ENCODE data around the gene BSPRY.

BSPRY gene

DNA sequence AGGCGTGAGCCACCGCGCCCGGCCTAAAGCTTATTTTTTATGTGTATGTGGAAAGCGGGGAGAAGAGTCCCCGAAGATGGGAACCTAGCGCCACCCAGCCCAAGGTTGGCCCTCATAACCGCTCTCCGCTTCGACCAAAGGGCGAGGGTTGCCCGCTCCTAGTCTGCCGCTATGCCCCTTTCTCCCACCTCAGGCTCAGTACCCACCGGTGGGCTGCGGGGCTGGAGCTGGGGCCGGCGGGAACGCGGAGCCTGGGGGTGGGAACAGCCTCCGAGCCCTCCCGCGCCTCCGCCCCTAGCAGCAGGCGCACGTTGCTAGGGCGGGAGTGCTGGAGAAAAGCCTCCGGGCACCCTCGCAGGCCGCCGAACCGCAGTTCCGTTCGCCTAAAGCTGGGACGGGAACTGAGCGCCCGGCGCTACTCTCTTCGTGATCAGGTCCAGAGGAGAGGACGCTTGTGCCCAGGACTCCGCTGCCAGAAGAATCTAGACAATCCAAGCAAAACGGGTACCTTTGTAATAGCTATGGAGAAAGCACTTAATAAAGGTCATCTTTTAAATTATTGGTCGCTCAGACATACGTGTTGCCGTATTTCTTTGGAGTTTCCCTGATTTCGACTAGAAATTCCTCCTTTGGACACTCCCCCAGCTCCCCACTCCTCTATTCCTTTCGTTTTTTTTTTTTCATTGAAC lies 9.2 kb upstream of the BSPRY start, which contains the start of gene WDR31:
Gene WDR31 (minus strand): TSS at position 265 of the 689 bp plus-strand sequence. CDS start 8,253 bp downstream, outside the sequence.
- no peaks in the 10 kb centered on the region for H4K20me1 ChIP-seq
- TF ChIP-seq Cebpa-rat (IDR thresholded peaks at IDR 0.05): no peak
- peak within 1 kb of the TSS; percentile 88 for H3K4me2 ChIP-seq
- peak within 1 kb of the TSS; percentile 36 for H3K27ac ChIP-seq
- no peaks in the 10 kb centered on the region for H3K36me3 ChIP-seq
- no peaks in the 10 kb centered on the region for H3K27me3 ChIP-seq
- H3K4me1 ChIP-seq: peaks cover 27% of the 10 kb centered on the region
- no peaks in the 10 kb centered on the region for H3K9me3 ChIP-seq
- peak within 1 kb of the TSS; percentile 74 for H3K9ac ChIP-seq
- peak within 1 kb of the TSS; percentile 76 for H3K4me3 ChIP-seq

DNA sequence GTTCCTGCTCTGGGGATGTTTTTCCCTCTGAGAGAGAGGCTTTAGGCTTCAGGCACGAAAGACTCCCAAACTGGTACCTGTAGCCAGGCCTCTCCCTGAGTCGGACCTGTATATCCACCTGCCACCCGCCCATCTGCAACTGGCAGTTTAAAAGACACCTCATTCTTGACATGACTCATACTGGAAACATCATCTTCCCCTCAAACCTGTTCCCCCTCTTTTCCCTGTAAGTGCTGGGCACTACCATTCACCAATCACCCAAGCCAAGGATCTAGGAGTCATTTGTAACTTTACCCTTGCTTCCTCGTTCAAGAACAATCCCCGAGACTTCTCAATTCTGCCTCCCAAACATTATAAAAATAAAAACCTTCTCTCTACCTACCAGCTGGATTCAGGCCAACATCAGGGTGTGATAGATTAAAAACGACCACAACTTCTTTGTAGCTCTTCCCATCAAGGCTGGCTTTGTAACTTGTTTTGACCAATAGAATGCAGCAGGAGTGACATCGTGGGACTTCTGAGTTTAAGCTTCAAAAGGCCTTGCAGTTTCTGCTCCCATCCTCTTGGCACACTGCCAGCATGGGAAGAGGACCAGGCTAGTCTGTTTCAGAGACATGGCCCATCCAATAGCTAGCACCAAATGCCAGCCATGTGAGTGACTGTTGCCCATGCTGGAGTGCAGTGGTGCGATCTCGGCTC lies 7.5 kb upstream of the BSPRY start:
- Histone ChIP-seq H3K9ac (no peak overlapping the region), H3K4me3 (no peak overlapping the region), H3K4me1 (peaks cover 27% of the 10 kb centered on the region), H3K27ac (no peak overlapping the region), H4K20me1 (no peaks in the 10 kb centered on the region), H3K27me3 (no peaks in the 10 kb centered on the region), H3K9me3 (no peaks in the 10 kb centered on the region), H3K36me3 (no peaks in the 10 kb centered on the region), H3K4me2 (no peak overlapping the region)
- no peak for TF ChIP-seq Cebpa-rat (IDR thresholded peaks at IDR 0.05)

DNA sequence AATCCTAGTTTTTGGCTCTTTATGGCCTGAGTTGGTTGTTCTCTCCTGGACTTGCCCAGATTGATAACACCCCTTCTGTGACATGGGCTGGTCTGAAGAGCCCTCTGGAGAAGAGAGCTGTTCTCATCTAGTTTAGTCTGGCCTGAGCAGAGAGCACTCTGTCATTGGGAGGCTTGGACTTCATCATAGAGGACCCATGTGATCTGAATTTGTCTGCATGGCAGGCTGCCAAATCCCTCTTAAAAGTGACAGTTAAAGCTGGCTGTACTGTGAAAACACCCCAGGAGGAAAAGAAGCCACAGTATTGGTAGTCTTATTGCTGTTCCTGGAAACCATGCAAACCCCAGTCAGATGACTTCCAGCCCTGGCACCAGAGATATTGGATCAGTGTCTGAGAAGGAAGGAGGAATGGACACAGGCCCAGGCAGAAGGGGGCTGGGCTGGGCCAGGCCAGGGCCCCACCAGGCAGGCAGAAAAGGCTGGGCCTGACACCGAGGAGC lies 5.6 kb upstream of the BSPRY start:
- Histone ChIP-seq H3K4me3 (no peak overlapping the region), H4K20me1 (no peaks in the 10 kb centered on the region), H3K36me3 (no peaks in the 10 kb centered on the region), H3K4me1 (peaks cover 27% of the 10 kb centered on the region), H3K27me3 (peaks cover under 1% of the 10 kb centered on the region; the same call in 1 of the 2 replicates), H3K9ac (no peak overlapping the region), H3K9me3 (no peaks in the 10 kb centered on the region), H3K27ac (peak overlapping the region; percentile 50), H3K4me2 (peak overlapping the region; percentile 41)
- TF ChIP-seq Cebpa-rat (IDR thresholded peaks at IDR 0.05): no peak

DNA sequence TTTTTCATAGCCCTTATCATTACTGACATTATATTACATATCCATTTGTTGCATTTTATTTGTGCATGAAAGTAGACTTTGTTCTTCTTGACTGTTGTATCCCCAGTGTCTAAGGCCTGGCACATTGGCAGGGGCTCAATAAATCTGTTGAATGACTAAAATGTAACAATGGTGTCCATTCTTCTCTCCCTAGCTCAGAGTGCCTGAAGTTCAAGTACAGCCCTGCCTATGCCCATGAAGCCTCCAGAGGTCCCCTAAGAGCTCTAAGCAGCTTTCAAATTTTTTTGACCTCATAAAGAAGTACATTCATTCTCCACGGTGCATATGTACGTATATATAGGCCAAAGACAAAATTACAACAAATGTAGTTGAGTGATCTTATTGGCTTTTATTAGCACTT lies 4.2 kb upstream of the BSPRY start:
- Histone ChIP-seq H4K20me1 (no peaks in the 10 kb centered on the region), H3K4me1 (peaks cover 24% of the 10 kb centered on the region), H3K27ac (no peak overlapping the region), H3K27me3 (peaks cover 15% of the 10 kb centered on the region), H3K4me2 (no peak overlapping the region), H3K36me3 (no peaks in the 10 kb centered on the region), H3K4me3 (no peak overlapping the region), H3K9ac (no peak overlapping the region), H3K9me3 (no peaks in the 10 kb centered on the region)
- no peak for TF ChIP-seq Cebpa-rat (IDR thresholded peaks at IDR 0.05)

DNA sequence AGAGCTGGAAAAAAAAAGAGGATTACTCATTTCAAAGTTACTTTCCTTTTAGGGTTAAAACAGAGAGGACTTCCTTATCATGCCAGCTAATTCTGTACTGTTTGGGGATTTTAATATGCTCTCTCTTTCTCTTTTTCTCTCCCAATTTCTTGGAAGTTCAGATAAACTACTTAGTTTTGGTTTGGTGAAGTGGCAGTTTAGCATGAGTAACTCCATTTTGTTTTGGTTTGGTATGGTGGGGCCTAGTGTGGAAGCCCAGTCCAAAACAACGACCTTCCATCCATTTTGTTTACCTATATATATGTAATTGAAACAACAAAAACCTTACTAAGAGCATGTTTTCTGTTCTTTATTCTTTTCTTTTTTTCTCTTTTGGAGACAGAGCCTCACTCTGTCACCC lies 3.7 kb upstream of the BSPRY start:
- Histone ChIP-seq H3K4me2 (no peak overlapping the region), H3K9me3 (no peaks in the 10 kb centered on the region), H3K9ac (no peak overlapping the region), H4K20me1 (no peaks in the 10 kb centered on the region), H3K27me3 (peaks cover 20% of the 10 kb centered on the region), H3K4me1 (peaks cover 25% of the 10 kb centered on the region), H3K4me3 (no peak overlapping the region), H3K36me3 (no peaks in the 10 kb centered on the region), H3K27ac (no peak overlapping the region)
- TF ChIP-seq Cebpa-rat (IDR thresholded peaks at IDR 0.05): no peak

DNA sequence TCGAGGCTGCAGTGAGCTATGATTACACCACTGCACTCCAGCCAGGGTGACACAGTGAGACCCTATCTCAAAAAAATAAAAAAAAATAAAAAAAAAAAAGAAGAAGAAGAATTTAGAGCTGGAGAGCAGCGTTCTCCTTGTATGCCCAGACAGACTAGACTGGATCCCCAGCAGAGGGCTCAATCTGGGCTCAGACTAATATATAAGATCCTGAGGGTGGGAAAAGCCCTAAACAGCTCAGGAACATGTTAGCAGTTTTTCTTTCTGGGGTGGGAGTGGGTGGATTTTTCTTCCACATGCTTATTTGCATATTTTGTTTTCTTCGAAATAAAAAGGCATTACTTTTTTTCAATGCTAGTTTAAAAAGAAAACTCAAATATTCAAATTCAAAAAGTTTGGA lies 904 bp upstream of the BSPRY start:
- Histone ChIP-seq H3K9me3 (no peaks in the 10 kb centered on the region), H3K4me1 (peaks cover 40% of the 10 kb centered on the region), H3K9ac (no peak overlapping the region), H3K4me2 (no peak overlapping the region), H3K27me3 (peaks cover 20% of the 10 kb centered on the region), H4K20me1 (no peaks in the 10 kb centered on the region), H3K27ac (no peak overlapping the region), H3K4me3 (no peak overlapping the region), H3K36me3 (no peaks in the 10 kb centered on the region)
- TF ChIP-seq Cebpa-rat (IDR thresholded peaks at IDR 0.05): no peak

DNA sequence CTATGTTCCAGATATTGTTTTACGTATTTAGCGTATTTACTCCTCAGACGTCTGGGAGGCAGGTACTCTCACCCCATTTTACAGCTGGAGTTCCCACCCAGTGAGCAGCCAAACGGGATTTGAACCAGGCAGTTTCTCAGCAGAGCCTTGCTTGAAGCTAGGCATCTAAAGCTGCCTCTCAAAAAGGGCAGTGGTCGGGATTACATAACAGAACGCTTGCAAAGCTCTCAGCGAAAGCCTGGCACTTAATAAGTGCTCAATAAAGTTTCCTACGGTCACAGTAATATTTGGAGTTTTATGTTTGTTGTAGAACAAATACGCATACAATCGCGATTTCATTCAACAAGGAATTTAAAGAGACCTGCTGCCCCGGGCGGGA lies 286 bp upstream of the BSPRY start:
- H3K36me3 ChIP-seq: no peaks in the 10 kb centered on the region
- H3K4me2 ChIP-seq: peak overlapping the region; percentile 85
- H3K27me3 ChIP-seq: peaks cover 20% of the 10 kb centered on the region
- no peak for TF ChIP-seq Cebpa-rat (IDR thresholded peaks at IDR 0.05)
- H3K27ac ChIP-seq: no peak overlapping the region
- H3K9ac ChIP-seq: no peak overlapping the region
- no peaks in the 10 kb centered on the region for H4K20me1 ChIP-seq
- no peaks in the 10 kb centered on the region for H3K9me3 ChIP-seq
- H3K4me3 ChIP-seq: peak overlapping the region; percentile 79
- H3K4me1 ChIP-seq: peaks cover 34% of the 10 kb centered on the region

DNA sequence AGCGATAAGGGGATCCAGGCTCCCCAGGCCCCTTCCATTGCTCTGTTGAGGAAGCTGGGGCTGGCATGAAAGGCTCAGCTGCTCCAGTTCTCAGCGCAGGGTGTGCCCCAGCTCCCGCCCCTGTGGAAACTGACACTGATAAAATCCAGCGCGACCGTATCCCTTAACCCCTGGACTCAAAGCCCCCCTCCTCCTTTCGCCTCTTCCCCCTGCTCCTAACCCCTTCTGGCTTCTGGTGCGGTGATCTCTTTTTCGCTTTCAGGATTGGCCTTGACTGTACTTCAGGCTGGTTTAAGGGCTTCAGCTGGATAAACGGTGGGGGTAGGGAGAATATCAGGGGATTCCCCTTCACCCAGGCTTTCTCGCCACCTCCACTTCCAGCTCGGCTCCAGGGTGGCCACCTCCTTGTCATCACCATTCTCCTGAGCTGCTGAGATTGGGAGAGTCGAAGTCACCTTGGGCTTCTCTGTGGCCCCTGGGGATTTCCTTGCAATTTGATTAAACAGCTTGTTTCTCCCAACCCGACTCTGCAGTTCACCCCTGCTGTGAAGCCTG lies 843 bp downstream of the BSPRY start:
- Histone ChIP-seq H3K4me1 (peaks cover 28% of the 10 kb centered on the region), H3K4me3 (peak overlapping the region; percentile 79), H3K9ac (peak overlapping the region; percentile 76)

DNA sequence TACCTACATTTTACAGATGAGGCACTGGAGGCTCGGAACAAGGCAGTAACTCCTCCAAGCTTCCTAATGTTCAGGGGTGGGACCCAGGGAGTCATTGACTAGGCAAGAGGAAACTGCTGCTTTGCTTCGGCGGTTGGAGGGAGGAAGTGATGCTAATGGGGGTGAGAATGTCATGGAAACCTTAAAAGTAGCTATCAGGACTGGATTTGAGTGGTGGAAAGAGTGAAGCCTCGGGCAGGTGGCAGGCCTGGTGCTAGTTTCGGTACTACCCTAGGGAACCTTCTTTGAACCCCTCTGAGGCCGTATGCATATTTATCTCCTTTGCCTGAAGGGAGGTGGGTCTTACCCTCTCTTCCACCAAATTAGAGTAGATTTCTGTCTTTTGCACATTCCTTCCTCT lies 1.6 kb downstream of the BSPRY start:
- peak overlapping the region; percentile 67 for H3K27ac ChIP-seq
- peaks cover 20% of the 10 kb centered on the region for H3K27me3 ChIP-seq
- H3K4me2 ChIP-seq: peak overlapping the region; percentile 85
- no peaks in the 10 kb centered on the region for H3K9me3 ChIP-seq
- peak overlapping the region; percentile 79 for H3K4me3 ChIP-seq
- peaks cover 28% of the 10 kb centered on the region for H3K4me1 ChIP-seq
- H3K36me3 ChIP-seq: peaks cover 10% of the 10 kb centered on the region; the same call in 1 of the 2 replicates
- no peaks in the 10 kb centered on the region for H4K20me1 ChIP-seq
- TF ChIP-seq Cebpa-rat (IDR thresholded peaks at IDR 0.05): no peak
- peak overlapping the region; percentile 13; the same call in 1 of the 2 replicates for H3K9ac ChIP-seq

More for the DNA sequence above, 843 bp downstream of the BSPRY start:
- Histone ChIP-seq H3K9me3 (no peaks in the 10 kb centered on the region), H3K27ac (peak overlapping the region; percentile 67), H4K20me1 (no peaks in the 10 kb centered on the region), H3K27me3 (peaks cover 20% of the 10 kb centered on the region), H3K4me2 (peak overlapping the region; percentile 85), H3K36me3 (peaks cover 2% of the 10 kb centered on the region; the same call in 1 of the 2 replicates)
- TF ChIP-seq Cebpa-rat (IDR thresholded peaks at IDR 0.05): no peak

DNA sequence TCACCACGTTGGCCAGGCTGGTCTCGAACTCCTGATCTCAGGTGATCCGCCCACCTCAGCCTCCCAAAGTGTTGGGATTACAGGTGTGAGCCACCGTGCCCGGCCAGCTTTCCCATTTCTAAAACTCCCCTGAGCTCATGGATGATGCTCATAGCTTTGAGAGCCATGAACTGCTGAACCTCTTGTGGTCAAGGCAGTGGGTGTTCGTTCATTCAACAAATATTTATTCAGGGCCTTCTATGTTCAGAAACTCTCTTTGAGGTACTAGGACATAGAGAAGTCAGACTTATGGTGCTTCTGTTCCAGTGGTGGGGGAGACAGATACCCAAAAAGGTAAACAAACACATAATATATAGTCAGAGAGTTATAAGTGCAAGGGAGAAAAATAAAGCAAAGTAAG lies 2.7 kb downstream of the BSPRY start:
- Histone ChIP-seq H4K20me1 (no peaks in the 10 kb centered on the region), H3K36me3 (peaks cover 14% of the 10 kb centered on the region; the same call in 1 of the 2 replicates), H3K9ac (no peak overlapping the region), H3K4me1 (peaks cover 28% of the 10 kb centered on the region), H3K4me3 (no peak overlapping the region), H3K4me2 (peak overlapping the region; percentile 85), H3K27ac (peak overlapping the region; percentile 42; the same call in 1 of the 2 replicates), H3K27me3 (peaks cover 20% of the 10 kb centered on the region), H3K9me3 (no peaks in the 10 kb centered on the region)
- TF ChIP-seq Cebpa-rat (IDR thresholded peaks at IDR 0.05): no peak

Measured in BLaER1 (cell line).